Activated CD4-positive, alpha-beta T cell treated with anti-CD3 and anti-CD28 coated beads for 48 hours (primary cell): ENCODE results near the gene KLHDC2.
"Not testable (repeated sequence)": the region's sequence is repeated elsewhere in the genome, so short reads cannot be mapped to it uniquely, and the experiment has no call there.

ENCODE experiments used
- DNase-seq: peaks from one replicate; pipeline ENCODE4 v3.0.0-alpha.2; 2020

Gene KLHDC2

GRCh38 chr14:49783394-49784014 is 15.6 kb downstream of the KLHDC2 start:
- no peak for DNase-seq

GRCh38 chr14:49786315-49786714 is 18.4 kb downstream of the KLHDC2 start:
- DNase-seq, result no peak

DNA sequence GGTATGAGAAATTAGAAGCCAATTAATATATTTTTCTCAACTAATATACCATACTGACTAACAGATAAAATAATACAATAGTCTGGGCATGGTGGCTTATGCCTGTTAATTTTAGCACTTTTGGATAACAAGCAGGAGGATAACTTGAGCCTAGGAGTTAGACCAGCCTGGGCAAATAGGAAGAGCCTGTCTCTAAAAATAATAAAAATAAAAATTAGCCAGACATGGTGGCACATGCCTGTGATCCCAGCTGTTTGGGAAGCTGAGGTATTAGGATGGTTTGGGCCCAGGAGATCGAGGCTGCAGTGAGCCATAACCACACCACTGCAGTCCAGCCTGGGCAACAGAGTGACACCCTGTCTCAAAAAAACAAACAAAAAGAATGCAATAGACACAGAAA is 24.7 kb downstream of the KLHDC2 start:
- DNase-seq, result no peak

DNA sequence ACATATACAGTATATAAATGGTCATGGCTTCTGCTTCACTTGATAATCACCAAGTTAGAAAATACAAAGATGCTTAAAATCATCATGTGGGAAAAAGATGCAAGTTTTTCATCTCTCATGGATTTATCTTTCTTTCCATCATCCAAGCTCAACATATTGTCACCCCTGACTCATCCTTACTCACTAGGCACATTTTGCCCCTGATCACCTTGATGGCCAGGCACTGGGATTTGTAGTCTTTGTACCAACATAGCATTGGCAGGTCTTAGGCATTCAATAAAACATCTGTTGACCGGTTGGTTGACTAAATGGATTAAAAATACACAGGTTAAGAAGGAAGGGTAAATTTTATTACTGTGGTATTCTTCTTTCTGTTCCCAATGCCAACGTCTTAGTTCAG is 28.1 kb downstream of the KLHDC2 start:
- no peak for DNase-seq

DNA sequence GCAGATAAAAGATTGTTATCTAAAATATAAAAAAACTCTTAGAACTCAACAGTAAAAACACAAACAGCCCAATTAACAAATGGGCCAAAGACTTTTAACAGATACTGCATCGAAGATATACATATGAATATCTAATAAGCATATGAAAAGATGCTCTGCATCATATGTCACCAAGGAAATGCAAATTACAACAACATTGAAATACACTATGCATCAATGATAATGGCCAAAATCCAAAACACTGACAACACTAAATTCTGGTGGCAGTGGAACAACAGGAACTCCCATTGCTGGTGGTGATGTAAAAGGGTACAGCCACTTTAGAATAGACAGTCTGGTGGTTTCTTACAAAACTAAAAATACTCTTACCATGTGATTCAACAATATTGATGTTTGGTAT is 40.8 kb downstream of the KLHDC2 start:
- no peak for DNase-seq

DNA sequence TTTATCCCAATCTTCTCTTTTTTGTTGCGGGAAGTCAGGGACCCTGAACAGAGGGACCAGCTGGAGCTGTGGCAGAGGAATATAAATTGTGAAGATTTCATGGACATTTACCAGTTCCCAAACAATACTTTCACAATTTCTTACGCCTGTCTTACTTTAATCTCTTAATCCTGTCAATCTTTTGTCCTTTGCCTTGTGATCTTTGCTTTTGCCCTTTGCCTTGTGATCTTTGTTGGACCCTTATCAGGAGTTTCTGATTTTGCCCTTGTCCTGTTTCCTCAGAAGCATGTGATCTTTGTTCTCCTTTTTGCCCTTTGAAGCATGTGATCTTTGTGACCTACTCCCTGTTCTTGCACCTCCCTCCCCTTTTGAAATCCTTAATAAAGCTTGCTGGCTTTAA is 48.2 kb downstream of the KLHDC2 start:
- DNase-seq, result not testable (repeated sequence)

DNA sequence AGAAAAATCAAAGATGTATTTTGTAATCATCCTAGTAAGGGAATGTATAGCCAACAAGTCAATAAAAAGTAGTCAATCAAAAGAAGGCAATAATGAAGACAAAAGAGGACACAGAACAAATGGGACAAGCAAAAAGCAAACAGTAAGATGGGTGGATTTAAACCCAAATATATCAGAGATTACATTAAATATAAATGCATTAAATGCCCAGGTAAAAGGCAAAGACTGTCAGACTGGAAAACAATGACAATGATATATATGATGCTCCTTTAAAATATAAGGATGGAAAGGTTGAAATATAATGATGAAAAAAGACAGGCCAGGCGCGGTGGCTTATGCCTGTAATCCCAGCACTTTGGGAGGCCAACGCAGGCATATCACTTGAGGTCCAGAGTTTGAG is 48.9 kb downstream of the KLHDC2 start:
- DNase-seq, result no peak

DNA sequence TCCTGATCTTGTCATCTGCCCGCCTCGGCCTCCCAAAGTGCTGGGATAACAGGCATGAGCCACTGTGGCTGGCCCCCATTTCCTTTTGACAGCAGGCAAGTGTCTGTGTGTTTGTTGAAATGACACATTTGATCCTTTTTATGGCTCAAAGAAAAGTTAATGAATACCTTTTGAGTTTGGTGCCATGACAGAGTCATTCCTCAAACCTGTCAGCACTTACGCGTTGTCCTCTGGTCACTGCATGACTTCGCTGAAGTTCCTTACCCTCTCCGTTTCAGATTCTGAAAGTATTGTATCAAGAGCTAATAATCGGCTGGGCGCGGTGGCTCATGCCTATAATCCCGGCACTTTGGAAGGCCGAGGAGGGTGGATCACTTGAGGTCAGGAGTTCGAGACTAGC is 52.2 kb downstream of the KLHDC2 start:
- DNase-seq, result no peak

GRCh38 chr14:49828640-49829039 is 60.7 kb downstream of the KLHDC2 start:
- DNase-seq, result no peak
